GM18870 (cell line): ENCODE results near the gene EXT2.

Source experiments
- ATAC-seq: cut with Tn5 transposase; IDR thresholded peaks from one replicate; pipeline ENCODE4 v1.9.1; 2021; ENCODE audit warnings: moderate library complexity; ENCODE audit not compliant: unreplicated experiment

EXT2 gene

GRCh38 chr11:44263738-44264437 is 168.4 kb downstream of the EXT2 start:
- ATAC-seq, result no peak

DNA sequence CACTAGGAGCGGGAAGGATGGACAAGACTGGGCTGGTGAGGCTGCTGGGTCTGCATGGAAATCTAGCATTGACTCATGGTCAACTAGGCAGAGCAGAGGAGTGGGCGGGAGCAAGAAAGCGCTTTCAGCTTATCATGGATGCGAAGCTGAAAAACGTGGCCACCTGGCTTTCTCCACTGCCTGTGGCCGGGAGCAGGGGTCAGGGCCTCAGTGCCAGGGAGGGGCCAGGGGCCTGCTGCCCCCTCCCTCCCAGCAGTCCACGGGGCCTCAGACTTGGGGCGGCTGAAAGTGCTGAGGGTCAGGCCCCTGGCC is 168.9 kb downstream of the EXT2 start:
- ATAC-seq, result no peak

DNA sequence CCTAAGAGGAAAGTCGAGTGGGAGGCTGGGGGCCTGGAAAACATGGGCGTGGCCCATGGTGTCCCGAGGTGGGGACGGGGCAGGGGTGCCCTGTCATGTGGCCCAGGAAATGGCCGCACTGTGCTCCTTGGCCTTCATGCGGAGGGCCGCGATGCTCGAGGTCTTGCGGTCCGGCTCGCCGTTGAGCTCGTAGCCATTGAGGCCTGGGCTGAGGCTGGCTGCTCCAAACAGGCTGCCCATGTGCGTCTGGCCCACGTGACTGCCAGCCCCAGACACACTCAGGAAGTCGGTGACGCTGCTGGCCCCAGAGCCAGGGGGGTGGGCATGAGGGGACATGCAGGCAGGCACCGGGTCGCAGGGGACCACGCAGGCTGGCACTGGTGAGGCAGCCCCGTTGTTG is 169.3 kb downstream of the EXT2 start:
- no peak for ATAC-seq

GRCh38 chr11:44266056-44266780 is 170.7 kb downstream of the EXT2 start:
- no peak for ATAC-seq

GRCh38 chr11:44267006-44267749 is 171.7 kb downstream of the EXT2 start:
- no peak for ATAC-seq

- no peak for ATAC-seq
Measured at GRCh38 chr11:44267750-44268613, 172.5 kb downstream of the EXT2 start.

DNA sequence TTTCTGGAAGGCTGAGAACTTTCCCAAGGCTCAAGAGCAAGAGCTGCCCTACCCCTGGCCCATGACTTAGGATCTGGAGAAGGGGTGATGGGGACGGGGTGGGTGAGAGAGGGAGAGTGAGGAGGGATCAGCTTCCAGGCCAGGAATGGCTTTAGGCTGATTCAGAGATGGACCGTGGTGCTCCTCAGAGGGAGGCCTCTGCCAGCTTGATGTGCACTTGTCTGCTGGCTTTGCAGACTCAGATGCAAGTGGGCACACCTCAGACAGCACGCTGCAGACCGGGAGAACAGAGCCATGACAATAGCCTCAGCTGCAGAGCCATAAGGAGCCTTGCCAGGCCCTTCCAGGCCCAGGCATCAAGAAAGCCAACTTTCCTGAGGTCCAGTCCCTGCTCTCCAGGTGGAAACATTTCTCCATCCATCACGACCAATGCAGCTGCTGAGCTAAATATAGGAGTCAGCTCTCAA is 173.2 kb downstream of the EXT2 start:
- ATAC-seq, result no peak

GRCh38 chr11:44269369-44270351 is 174.2 kb downstream of the EXT2 start:
- ATAC-seq, result no peak

DNA sequence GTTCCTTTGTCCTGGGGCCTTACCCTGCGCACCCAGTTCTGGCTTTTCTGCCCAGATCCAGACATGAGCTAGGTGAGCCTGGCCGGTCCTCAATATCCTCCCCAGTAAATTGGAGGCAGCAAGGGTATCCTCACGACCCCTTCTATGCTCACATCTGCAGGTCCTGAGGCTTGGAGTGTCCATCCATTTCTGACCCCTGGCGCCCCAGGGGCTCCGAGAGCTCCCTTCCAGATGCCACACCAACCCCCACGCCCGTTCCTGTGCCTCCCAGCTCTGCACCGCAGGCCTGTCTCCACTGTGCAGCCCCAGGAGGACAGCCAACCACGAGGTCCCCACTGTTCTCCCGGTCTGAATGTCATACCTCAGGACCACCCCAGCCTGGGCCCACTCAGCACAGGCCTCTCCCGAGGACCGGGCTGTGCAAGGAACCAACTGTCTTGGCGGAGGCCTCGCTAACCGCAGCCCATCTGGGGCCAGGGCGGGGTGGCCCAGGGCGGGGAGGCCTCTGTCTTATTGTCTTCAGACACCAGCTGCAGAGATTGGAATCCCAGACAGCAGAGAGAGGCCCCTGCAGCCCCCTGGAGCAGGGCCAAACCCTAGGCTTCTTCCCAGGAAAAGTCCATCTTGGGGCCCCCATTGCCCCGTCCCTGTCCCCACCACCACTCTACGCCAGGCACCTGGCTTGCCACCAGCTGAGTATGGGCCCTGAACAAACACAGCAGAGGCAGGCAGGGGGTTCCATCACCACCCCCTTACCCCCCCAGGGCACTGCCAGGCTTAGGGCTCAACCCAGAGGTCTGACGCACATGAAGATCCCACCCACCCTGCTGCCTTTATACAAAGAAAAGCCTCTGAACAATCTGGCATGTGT is 175.2 kb downstream of the EXT2 start:
- no peak for ATAC-seq

GRCh38 chr11:44271286-44271685 is 175.8 kb downstream of the EXT2 start:
- ATAC-seq, result no peak

DNA sequence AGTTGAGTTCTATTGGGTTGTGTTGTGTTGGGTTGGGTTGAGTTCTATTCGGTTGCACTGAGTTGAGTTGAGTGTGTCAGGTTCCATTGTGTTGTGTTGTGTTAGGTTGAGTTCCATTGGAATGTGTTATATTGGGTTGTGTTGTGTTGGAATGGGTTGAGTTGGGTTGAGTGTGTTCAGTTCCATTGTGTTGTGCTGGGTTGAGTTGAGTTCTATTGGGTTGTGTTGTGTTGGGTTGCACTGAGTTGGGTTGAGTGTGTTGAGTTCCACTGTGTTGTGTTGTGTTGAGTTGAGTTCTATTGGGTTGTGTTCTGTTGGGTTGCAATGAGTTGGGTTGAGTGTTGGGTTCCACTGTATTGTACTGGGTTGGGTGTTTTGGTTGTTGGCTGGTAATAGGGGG is 178.9 kb downstream of the EXT2 start:
- ATAC-seq, result no peak

DNA sequence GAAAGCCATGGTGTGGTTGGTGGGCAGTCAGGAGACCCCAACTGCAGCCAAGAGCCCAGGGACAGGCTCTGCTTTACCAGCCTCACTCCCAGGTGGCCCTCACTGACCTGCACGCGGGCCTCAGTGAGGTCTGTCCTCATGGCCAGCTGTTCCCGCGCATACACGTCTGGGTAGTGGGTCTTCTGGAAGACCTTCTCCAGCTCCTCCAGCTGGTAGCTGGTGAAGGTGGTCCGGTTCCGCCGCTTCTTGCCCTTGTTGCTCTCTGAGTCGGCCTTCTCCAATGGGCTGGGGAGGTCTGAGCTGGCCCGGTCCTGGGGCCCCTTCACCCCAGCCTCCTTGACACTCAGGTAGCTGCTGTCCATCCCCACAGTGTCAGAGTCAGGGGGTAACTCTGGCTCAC is 179.8 kb downstream of the EXT2 start:
- ATAC-seq, result no peak

DNA sequence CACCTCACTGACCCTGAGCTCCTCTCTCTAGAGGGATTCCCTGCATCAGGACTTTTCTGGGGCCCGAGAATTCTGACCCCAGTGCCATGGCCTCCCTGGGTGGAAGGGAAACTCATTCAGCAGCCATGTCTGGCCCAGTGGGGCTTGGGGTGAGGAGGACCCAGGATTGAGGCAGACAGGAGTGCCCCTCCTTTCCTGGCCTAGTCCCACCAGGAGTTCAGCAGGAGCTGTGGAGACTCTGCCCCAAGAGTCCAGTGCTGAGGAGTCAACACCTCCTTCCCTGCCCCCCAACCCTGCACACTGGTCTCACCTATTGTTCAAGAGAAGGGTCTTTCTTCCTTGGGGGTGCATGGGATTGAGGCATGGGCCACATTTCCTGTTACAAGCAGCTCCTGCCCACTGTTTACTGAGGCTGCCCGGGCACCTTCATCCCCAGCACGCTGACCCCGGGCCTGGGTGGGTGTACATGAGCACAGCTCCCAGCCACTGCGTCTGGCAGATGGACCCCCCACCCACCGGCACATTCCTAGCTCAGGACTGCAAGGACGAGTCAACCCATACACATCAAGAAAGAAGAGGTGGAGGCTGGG is 180.6 kb downstream of the EXT2 start:
- no peak for ATAC-seq

DNA sequence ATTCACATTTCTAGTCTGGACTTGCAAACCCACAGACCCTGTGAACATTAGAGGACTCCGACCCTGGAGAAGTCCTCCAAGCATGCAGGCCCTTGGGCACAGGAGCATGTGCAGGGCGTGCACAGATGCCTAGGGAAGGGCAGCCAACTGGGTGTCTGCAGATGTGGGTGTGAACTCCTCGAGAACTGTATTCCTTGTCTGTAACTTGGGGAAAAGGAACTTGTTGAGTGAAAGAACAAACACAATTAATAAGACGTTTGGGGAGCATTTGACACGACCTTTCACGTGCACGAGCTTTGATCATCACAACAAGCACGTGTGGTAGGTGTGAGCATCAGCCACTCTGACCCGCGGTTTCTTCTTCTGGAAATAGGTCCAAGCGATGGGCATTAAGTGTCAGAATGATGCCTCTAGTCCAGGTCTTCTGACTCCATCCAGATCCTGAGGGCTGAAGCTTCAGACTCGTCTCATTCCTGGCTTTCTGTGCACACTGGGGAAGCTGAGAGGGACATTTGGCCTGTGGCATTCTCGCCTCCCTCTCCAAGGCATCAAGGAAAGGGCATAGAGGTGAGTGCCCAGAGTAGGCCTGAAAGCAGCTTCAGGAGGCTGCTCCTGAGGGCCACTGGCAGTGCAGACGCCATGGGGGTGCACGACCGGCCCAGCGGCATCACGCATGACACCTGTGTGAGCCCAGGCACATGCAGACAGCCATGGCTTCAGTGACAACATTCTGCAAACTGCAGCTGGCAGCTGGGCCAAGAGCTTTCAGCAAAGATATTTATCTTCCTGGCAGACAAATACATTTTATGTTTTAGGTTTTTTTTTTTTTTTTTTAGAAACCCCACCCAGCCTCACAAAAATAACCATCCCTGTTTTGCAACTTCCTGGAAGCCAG is 182.0 kb downstream of the EXT2 start:
- ATAC-seq, result no peak

- ATAC-seq, result no peak
Measured at GRCh38 chr11:44279483-44279882, 184.0 kb downstream of the EXT2 start.

GRCh38 chr11:44280257-44280656 is 184.8 kb downstream of the EXT2 start:
- ATAC-seq, result no peak

DNA sequence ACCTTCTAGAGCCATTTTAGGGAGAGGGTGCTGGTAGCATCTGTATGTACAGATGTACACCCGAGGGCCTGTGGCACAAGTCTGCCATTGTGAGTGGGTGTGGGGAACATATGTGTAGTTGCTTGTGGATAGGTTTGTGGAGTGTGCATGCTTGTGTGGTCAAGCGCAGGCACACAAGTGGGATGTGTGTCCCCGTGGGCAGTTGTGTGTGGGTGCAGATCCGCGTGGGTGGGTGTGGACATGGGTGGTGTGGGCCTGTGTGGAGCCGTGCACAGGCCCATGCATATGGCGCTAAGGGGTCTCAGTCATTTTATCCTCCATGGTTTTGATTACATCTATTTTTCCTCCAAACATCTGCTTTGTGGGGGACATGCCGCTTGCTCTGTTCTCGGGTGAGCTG is 185.7 kb downstream of the EXT2 start:
- no peak for ATAC-seq

DNA sequence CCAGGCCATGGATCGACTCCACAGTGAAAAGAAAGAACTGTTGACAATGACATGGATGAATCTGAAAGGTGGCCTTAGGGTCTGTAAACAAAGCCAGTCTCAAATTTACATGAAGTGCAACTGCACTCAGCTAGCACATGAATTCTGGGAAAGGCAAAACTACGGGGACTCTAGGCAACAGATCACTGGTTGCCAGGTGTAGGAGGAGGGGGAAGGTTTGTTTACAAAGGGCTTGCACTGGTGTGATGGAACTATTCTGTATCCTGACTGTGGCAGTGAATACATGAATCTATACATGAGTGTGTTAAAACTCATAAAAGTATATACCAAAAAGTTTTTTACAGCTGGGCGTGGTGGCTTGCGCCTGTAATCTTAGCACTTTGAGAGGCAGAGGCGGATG is 187.1 kb downstream of the EXT2 start:
- ATAC-seq, result no peak
